OCI-LY7 (cell line): ENCODE data around the gene SSX2IP.

Experiments used
- CTCF ChIP-seq: fragments of 200-600 bp; sonication (generic); conservative IDR thresholded peaks from 2 replicates; pipeline ENCODE4 v1.5.1; 2014; ENCODE audit warnings: mild to moderate bottlenecking, antibody characterized with exemption, low read length, moderate library complexity, mixed read lengths
- EZH2phosphoT487 ChIP-seq: fragments of 200-600 bp; sonication (generic); IDR thresholded peaks from 2 replicates; pipeline ENCODE4 v1.6.1; 2018; ENCODE audit warnings: low read depth, borderline replicate concordance, mild to moderate bottlenecking, mixed run types, antibody characterized with exemption, low read length, moderate library complexity, mixed read lengths

GRCh38 chr1:84603941-84604830, 86.1 kb downstream of the SSX2IP start:
- TF ChIP-seq CTCF, result no peak
- TF ChIP-seq EZH2phosphoT487, result no peak
